Neural cell (in vitro differentiated cells): ENCODE data around the gene N4BP2.

Source experiments
- EP300 ChIP-seq: fragments of 450-650 bp; conservative IDR thresholded peaks from 2 replicates; pipeline ENCODE4 v1.6.1; 2014; ENCODE audit warnings: antibody characterized with exemption, mild to moderate bottlenecking, moderate library complexity; ENCODE audit not compliant: poor library complexity, severe bottlenecking
- EZH2 ChIP-seq: fragments of 200-600, 300-800 bp; shearing (Covaris generic), sonication (generic); IDR thresholded peaks from 2 replicates; pipeline ENCODE4 v1.6.1; 2014; ENCODE audit warnings: antibody characterized with exemption, low read length, borderline replicate concordance, mild to moderate bottlenecking; ENCODE audit not compliant: insufficient read depth, poor library complexity, severe bottlenecking
- TF ChIP-seq, protein P1 (sequence below): fragments of 450-650 bp; IDR thresholded peaks from 2 replicates; pipeline ENCODE4 v1.5.1; 2014; ENCODE audit warnings: antibody characterized with exemption, mild to moderate bottlenecking, moderate library complexity; ENCODE audit not compliant: poor library complexity, severe bottlenecking

DNA sequence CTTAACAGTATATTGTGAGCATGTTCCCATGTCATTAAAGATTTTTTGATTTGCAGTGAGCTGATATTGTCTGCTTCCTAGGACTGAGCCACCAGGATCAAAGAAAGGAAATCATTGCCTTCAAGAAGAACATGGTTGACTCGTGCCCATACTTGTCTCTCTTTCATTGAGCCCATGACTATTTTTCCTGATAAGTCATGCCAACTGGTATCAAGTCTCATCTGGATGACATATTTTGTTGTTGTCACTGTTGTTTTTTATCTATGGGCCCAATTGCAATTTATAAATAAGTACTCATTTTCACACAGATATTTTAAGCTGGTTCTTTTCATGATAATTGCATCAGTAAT, 130.0 kb downstream of the N4BP2 start:
- TF ChIP-seq EP300: no peak
- TF ChIP-seq, protein P1, sequence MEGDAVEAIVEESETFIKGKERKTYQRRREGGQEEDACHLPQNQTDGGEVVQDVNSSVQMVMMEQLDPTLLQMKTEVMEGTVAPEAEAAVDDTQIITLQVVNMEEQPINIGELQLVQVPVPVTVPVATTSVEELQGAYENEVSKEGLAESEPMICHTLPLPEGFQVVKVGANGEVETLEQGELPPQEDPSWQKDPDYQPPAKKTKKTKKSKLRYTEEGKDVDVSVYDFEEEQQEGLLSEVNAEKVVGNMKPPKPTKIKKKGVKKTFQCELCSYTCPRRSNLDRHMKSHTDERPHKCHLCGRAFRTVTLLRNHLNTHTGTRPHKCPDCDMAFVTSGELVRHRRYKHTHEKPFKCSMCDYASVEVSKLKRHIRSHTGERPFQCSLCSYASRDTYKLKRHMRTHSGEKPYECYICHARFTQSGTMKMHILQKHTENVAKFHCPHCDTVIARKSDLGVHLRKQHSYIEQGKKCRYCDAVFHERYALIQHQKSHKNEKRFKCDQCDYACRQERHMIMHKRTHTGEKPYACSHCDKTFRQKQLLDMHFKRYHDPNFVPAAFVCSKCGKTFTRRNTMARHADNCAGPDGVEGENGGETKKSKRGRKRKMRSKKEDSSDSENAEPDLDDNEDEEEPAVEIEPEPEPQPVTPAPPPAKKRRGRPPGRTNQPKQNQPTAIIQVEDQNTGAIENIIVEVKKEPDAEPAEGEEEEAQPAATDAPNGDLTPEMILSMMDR: no peak
- TF ChIP-seq EZH2: no peak
